GM19043 (cell line): ENCODE measurements around the gene DMAC2L.
A peak's percentile ranks its signal among the peaks of the same experiment; 100 is the strongest.
"Not testable (repeated sequence)": the region's sequence is repeated elsewhere in the genome, so short reads cannot be mapped to it uniquely, and the experiment has no call there.

Source experiments
- ATAC-seq: cut with Tn5 transposase; IDR thresholded peaks from one replicate; pipeline ENCODE4 v1.9.1; 2021; ENCODE audit warnings: low read depth; ENCODE audit not compliant: unreplicated experiment

Gene DMAC2L

GRCh38 chr14:50352584-50352983 is 40.5 kb downstream of the DMAC2L start:
- ATAC-seq = no peak

- ATAC-seq = no peak
These were observed 41.0 kb downstream of the DMAC2L start for GRCh38 chr14:50353126-50353525.

GRCh38 chr14:50354527-50354926 is 42.4 kb downstream of the DMAC2L start:
- ATAC-seq = no peak

GRCh38 chr14:50355692-50356091 is 43.6 kb downstream of the DMAC2L start:
- ATAC-seq = no peak

GRCh38 chr14:50356283-50356682 is 44.2 kb downstream of the DMAC2L start:
- not testable (repeated sequence) for ATAC-seq

- no peak for ATAC-seq
These were observed 45.0 kb downstream of the DMAC2L start for GRCh38 chr14:50357124-50357523.

GRCh38 chr14:50357753-50358395 is 45.8 kb downstream of the DMAC2L start:
- no peak for ATAC-seq

- no peak for ATAC-seq
These were observed 47.5 kb downstream of the DMAC2L start for GRCh38 chr14:50359631-50360030.

- no peak for ATAC-seq
These were observed 48.0 kb downstream of the DMAC2L start for GRCh38 chr14:50360093-50360492.

- ATAC-seq = no peak
These were observed 48.7 kb downstream of the DMAC2L start for GRCh38 chr14:50360851-50361250.

- not testable (repeated sequence) for ATAC-seq
These were observed 49.6 kb downstream of the DMAC2L start for GRCh38 chr14:50361473-50362403.

- ATAC-seq = peak; percentile 23
These were observed 50.9 kb downstream of the DMAC2L start for GRCh38 chr14:50362764-50363713.

GRCh38 chr14:50363714-50364111 is 51.6 kb downstream of the DMAC2L start:
- peak; percentile 95 for ATAC-seq

GRCh38 chr14:50364792-50365191 is 52.7 kb downstream of the DMAC2L start:
- no peak for ATAC-seq

- ATAC-seq = not testable (repeated sequence)
These were observed 53.4 kb downstream of the DMAC2L start for GRCh38 chr14:50365572-50365971.

GRCh38 chr14:50366115-50366514 is 54.0 kb downstream of the DMAC2L start:
- no peak for ATAC-seq

GRCh38 chr14:50366589-50366988 is 54.5 kb downstream of the DMAC2L start:
- no peak for ATAC-seq

GRCh38 chr14:50371546-50371945 is 59.4 kb downstream of the DMAC2L start:
- no peak for ATAC-seq

- ATAC-seq = no peak
These were observed 61.8 kb downstream of the DMAC2L start for GRCh38 chr14:50373959-50374358.

- ATAC-seq = no peak
These were observed 63.6 kb downstream of the DMAC2L start for GRCh38 chr14:50375760-50376159.
